D721Med (cell line): ENCODE measurements around the gene XKR7.
"Not testable (repeated sequence)": the region's sequence is repeated elsewhere in the genome, so short reads cannot be mapped to it uniquely, and the experiment has no call there.

ENCODE experiments used
- DNase-seq: peaks from one replicate; pipeline ENCODE4 v3.0.0; 2011; ENCODE audit warnings: low spot score; ENCODE audit not compliant: insufficient read length
- FAIRE-seq: peaks from 2 replicates; lab custom pipeline; 2011; peaks lifted over from hg19 to GRCh38; lab: Jason Lieb, UNC
- TF ChIP-seq, protein P1 (sequence below): IDR thresholded peaks from 2 replicates; pipeline ENCODE4 v1.5.1; 2012; ENCODE audit warnings: mild to moderate bottlenecking, control low read depth; ENCODE audit not compliant: insufficient read depth; ENCODE audit errors: missing control alignments

XKR7 gene

DNA sequence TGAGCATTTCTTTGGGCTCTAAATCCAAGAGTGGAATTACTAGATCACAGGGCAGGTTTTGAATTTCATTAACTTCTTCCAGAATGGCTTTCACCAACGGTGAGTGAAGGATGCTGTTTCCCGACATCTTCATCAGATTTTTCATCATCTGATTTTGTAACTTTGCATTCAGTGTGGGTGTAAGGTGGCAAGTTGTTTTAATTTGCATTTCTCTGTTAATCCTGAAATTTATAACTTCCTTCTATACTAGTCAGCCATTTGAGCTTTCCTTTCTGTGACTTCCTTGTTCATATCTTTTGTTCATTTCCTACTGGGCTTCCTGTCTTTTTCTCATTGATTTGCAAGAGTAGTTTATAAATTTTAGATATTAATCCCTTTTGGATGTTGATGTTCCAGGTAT, 65.4 kb downstream of the XKR7 start:
- DNase-seq (no peak), FAIRE-seq (no peak)
- TF ChIP-seq, protein P1, sequence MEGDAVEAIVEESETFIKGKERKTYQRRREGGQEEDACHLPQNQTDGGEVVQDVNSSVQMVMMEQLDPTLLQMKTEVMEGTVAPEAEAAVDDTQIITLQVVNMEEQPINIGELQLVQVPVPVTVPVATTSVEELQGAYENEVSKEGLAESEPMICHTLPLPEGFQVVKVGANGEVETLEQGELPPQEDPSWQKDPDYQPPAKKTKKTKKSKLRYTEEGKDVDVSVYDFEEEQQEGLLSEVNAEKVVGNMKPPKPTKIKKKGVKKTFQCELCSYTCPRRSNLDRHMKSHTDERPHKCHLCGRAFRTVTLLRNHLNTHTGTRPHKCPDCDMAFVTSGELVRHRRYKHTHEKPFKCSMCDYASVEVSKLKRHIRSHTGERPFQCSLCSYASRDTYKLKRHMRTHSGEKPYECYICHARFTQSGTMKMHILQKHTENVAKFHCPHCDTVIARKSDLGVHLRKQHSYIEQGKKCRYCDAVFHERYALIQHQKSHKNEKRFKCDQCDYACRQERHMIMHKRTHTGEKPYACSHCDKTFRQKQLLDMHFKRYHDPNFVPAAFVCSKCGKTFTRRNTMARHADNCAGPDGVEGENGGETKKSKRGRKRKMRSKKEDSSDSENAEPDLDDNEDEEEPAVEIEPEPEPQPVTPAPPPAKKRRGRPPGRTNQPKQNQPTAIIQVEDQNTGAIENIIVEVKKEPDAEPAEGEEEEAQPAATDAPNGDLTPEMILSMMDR, result no peak

DNA sequence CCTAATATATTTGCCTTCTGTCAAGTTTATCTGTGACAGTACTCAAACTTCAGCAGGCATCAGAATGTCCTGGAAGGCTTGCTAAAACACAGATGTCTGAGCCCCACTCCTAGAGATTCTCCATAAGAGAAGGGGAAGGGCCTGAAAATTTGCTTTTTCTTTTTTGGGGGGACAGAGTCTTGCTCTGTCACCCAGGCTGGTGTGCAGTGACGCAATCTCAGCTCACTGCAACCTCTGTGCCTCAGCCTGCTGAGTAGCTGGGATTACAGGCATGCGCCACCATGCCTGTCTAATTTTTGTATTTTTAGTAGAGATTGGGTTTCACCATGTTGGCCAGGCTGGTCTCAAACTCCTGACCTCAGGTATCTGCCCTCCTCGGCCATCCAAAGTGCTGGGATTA, 65.8 kb downstream of the XKR7 start:
- not testable (repeated sequence) for FAIRE-seq

DNA sequence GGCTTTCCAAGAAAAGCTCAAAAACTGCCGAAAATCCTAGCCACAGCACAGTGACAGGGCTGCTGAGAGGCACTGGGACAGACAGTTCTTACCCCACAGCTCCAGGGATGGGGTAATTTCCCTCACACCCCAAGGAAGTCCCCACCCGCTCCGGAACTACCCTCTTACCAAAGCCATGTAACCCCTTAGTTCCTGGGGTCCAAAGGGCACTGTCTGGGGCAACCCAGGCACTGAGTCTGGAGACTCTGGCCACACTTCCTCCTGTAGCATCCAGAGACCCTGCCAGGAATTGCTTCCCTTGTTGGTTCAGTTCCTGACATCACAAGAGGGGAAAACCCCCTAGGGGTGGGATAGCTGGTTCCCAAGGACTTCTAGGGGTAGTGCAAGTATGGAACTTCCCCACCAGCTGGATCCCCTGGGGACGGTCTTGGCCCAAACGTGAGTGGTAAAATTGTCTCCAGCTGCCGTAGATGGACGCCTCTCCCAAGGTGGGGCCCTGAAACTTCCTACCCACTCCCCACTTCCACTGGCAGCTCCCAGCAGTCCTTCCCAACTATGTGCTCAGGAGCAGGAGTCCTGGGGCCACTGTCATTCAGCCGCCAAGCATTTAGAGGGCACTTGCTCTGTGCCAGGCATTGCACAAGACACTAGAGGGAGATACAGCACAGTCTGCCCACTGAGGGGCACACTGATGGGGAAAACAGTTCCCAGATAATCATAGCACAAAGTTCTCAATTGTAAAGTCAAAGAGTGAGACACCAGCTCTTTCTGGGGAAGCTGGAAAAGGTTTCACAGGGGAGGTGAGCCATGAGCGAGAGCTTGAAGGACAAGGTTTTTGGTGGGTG, 66.9 kb downstream of the XKR7 start:
- TF ChIP-seq, protein P1, result peak; percentile 29
- no peak for FAIRE-seq
- DNase-seq, result no peak

More for the DNA sequence above, 65.8 kb downstream of the XKR7 start:
- DNase-seq, result not testable (repeated sequence)

DNA sequence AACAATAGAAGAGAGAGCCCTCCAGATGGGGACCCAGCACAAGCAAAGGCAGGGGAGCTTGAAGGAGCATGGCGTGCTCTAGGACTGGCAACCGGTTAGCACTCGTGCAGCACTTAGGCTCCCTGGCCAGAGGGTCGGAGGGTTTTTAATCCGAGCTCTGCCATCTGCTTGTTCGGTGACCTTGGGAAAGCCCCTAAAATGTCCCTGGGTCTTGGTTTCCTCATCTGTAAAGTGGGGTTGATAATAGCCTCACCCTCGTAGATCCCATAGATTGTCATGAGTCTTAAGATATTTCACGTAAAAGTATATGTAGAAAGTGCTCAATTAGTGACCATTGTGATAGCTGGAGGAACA, 67.5 kb downstream of the XKR7 start:
- TF ChIP-seq, protein P1, result no peak
- DNase-seq, result no peak
- FAIRE-seq, result no peak

DNA sequence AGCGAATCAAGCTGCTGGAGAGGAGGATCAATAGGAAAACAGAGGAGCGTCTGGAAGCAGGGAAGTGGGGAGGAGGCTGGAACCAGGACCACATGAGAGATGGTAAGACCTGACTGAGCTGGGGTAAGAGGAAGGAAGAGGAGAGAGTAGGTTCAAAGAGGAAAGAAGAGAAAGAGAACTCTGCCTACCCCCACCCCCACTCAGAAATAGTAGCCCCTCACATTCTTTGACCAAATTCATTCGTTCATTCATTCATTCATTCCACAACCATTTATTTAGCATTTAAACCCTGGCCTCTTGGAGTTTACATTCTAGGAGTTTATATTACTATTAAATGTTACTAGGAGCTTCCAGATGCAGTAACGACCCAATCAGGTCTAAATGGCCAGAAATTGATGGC, 68.3 kb downstream of the XKR7 start:
- TF ChIP-seq, protein P1, result no peak
- FAIRE-seq (no peak), DNase-seq (no peak)

DNA sequence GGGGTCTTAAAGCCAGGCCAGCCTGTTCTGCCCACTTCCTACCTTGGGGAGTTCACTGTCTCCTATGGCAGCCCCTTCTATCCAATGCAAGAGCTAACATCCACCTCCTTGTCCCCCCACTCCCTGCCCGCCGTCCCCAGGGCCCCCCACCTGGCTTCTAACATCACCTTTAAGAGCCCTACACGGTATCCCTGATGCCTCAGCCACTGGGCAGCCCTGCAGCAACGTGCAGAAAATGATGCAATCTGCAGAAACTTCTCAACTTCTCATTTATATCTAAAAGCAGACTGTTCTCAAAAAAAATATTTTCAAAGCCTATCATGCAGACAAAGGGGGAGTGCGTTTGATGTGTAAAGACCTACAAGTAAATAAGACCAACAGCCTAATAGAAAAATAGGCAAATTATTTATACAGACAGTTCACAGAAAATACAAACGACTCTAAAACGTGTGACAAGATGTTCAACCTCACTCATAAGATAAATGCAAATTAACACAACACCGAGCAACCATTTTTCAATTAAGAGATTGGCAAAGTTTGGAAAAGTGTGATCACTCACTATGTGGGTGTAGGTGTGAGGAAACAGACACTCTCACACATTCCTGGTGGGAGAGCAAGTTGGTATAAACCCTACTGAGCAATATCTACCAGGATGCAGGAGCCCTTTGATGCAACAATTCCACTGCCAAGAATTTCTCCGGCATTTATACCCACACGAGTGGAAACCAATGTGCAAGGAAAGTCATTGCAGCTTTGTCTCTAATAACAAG, 69.0 kb downstream of the XKR7 start:
- DNase-seq (no peak), FAIRE-seq (no peak)
- TF ChIP-seq, protein P1, result no peak

DNA sequence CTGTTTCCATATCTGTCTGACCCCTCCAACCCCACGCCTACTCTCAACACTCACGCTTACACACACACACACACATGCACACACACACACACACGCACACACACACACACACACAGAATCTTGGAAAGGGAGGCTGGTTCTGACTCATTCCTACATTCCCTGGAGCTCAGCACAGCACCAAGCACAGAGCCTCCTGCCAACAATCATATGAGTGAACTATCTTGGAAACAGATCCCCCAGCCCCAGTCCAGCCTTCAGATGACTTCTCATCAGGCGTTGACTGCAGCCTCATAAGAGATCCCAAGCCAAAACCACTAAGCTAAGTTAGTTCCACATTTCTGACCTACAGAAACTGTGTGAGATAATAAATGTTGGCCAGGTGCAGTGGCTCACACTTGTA, 70.0 kb downstream of the XKR7 start:
- DNase-seq, result no peak
- FAIRE-seq, result no peak
- TF ChIP-seq, protein P1, result no peak
